Omental fat pad (tissue), 4 donors: ENCODE measurements around the gene NPBWR2. TPM values are rescaled to one million over a fixed set of nuclear protein-coding genes. Genes with fewer than 3 reads are reported as not detected.

Experiments used
- ATAC-seq: fragments of 150-250 bp; one replicate; pipeline ENCODE4 v1.9.1; 2016; ENCODE audit warnings: mild to moderate bottlenecking, moderate library complexity; ENCODE audit not compliant: low FRiP score
- DNase-seq: peaks from one replicate; pipeline ENCODE4 v3.0.0-alpha.2; 2019; ENCODE audit warnings: low spot score
- CTCF ChIP-seq, 3 donors: fragments of 450-650 bp; IDR thresholded peaks; one replicate each; pipeline ENCODE4 v1.5.1; 2016 to 2017; ENCODE audit warnings: antibody characterized with exemption in 3 of 3, mild to moderate bottlenecking in 3 of 3, moderate library complexity in 2 of 3
- total RNA-seq, 4 donors: library from RNA; depleted of rRNA; stranded (reverse); fragments of >200 nt; gene quantifications; one replicate each; pipeline ENCODE4 v1.1.0, GENCODE V29; 2016

The NPBWR2 gene
- total RNA-seq, 4 donors from 2014 or later: not detected

DNA sequence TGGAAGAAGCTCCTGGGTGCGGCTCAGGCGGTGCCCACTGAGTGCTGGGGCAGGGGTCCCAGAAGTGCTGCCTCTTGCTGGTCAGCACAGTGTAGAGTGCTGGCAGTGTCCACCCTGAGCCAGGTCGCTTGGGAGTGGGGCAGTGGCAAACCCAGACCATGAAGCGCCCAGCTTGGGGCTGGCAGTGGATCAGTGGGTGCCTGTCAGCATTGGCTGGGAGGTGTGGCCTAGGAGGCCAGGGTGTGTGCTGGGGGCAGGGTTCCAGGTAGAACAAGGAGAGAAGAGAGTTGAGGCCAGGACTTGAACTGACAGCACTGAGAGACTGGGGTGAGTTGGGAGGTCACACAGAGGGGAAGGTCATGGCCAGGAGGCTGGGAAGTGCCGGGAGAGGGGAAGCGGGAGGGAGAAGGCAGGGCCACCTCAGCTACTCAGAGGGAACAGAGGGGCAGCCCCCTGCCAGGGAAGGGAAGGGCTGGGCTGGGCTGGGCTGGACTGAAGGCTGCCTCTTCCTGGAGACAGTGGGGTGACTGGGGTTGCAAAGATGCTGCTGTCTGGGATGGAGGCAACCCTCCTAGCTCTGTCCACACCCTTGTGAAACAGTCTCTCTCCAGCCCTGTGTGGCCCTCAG is 40.2 kb downstream of the NPBWR2 start:
- no peak for ATAC-seq

GRCh38 chr20:64065974-64066343 is 41.4 kb downstream of the NPBWR2 start:
- ATAC-seq: no peak
- TF ChIP-seq CTCF (IDR thresholded peaks at IDR 0.05): no peak
- no peak for DNase-seq

More for the DNA sequence above, 40.2 kb downstream of the NPBWR2 start:
- no peak for DNase-seq
- no peak for TF ChIP-seq CTCF (IDR thresholded peaks at IDR 0.05)

- ATAC-seq (no peak), DNase-seq (no peak)
- TF ChIP-seq CTCF (IDR thresholded peaks at IDR 0.05): no peak
These were observed 42.0 kb downstream of the NPBWR2 start for GRCh38 chr20:64065062-64065973.

GRCh38 chr20:64064145-64064698 is 43.1 kb downstream of the NPBWR2 start:
- TF ChIP-seq CTCF (IDR thresholded peaks at IDR 0.05): no peak
- DNase-seq (no peak), ATAC-seq (peak; percentile 26)

DNA sequence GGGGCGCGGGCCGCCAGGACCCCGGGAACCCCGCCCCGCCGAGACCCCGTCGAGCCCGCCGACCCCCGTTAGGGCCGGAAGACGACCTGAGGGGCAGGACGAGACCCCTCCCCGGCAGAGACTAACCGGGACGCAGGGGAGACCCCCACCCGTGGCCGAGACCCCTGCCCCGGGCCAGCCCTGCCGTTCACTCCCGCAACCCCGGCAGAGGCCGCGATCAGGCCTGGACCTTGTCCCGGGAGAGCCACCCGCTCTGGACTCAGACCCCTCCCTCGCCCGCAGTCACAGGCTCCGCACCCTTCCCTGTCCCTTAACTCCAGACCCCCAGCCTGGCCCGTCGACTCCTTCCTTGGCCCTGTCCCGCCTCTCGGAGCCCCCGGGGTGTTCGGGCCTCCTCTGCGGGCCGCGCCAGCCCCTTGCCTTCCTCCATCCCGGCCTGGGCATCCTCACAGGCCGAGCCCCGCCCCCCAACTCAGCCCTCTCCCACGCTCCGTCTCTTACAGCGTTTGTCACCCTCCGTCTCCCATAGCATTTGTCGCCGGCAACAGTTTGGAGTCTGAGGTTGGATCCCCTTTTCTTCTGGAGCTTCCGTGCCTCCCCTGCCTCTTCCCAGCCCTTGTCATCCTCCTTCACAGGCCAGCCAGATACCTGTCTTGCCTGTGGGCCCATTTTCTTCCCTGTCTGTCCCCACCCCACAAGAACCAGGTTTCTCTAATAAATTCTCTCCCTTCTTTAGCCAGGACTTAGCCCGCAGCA is 43.8 kb downstream of the NPBWR2 start:
- DNase-seq (no peak), ATAC-seq (peak; percentile 35)
- TF ChIP-seq CTCF (IDR thresholded peaks at IDR 0.05): no peak

- no peak for TF ChIP-seq CTCF (IDR thresholded peaks at IDR 0.05)
- DNase-seq: peak; percentile 85
- ATAC-seq: peak; percentile 92
These were observed 44.6 kb downstream of the NPBWR2 start, which contains the start of gene TCEA2 for GRCh38 chr20:64062596-64063388. Gene TCEA2 (plus strand): TSS chr20:64063198. CDS start chr20:64063313, 115 bp downstream.
